GM12864 (cell line): Measurements from ENCODE around the gene GTF3C4.

Experiments
- DNase-seq: peaks from one replicate; pipeline ENCODE4 v3.0.0-alpha.2; 2011; ENCODE audit warnings: low read depth
- H3K4me3 ChIP-seq: 2 replicates; pipeline ENCODE4 v1.5.1; 2011; ENCODE audit warnings: mild to moderate bottlenecking, low read depth, low read length, control low read depth
- TF ChIP-seq, protein P1 (sequence below): IDR thresholded peaks from 2 replicates; pipeline ENCODE4 v1.5.1; 2011; ENCODE audit warnings: low read depth, mild to moderate bottlenecking, moderate library complexity, low read length, control low read depth, inconsistent platforms; ENCODE audit errors: missing control alignments

GTF3C4 gene

DNA sequence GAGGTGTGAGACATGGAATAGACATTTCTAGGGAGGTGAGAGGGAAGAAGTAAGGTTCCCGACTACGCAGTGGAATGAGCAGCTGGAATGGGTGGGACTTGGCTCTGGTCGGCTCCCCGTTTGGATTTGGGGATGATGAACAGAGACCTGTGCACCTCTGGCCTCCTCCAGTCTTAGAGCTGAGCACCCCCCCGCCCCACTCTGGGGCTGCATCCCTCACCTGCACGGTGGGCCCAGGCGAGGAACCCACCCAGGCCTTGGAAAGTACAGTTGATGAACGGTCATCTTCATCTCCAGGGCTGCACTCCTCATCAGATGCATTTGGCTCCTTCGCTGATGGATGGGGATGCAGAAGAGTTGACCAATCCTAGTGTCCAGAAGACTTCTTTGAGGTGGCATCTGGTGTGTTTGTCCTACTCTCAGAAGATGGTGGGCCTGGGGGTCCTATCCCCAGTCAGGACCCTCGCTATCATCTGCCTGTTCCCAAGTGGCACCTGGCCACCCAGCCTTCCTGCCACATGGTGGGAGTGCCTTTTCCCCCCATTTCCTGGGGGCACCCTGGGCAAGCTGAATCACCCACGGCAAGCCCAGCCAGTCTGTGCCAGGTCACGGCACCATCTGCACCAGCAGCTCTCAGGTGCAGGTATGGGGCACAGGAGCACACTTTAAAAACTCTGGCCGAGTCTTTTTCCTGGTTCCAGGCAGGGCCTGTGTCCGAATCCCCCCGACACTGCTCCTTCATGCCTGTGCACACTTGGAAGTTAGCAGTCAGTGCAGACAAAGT is 70.5 kb downstream of the GTF3C4 start:
- no peak overlapping the region for H3K4me3 ChIP-seq
- TF ChIP-seq, protein P1, sequence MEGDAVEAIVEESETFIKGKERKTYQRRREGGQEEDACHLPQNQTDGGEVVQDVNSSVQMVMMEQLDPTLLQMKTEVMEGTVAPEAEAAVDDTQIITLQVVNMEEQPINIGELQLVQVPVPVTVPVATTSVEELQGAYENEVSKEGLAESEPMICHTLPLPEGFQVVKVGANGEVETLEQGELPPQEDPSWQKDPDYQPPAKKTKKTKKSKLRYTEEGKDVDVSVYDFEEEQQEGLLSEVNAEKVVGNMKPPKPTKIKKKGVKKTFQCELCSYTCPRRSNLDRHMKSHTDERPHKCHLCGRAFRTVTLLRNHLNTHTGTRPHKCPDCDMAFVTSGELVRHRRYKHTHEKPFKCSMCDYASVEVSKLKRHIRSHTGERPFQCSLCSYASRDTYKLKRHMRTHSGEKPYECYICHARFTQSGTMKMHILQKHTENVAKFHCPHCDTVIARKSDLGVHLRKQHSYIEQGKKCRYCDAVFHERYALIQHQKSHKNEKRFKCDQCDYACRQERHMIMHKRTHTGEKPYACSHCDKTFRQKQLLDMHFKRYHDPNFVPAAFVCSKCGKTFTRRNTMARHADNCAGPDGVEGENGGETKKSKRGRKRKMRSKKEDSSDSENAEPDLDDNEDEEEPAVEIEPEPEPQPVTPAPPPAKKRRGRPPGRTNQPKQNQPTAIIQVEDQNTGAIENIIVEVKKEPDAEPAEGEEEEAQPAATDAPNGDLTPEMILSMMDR, result no peak
- DNase-seq, result no peak

DNA sequence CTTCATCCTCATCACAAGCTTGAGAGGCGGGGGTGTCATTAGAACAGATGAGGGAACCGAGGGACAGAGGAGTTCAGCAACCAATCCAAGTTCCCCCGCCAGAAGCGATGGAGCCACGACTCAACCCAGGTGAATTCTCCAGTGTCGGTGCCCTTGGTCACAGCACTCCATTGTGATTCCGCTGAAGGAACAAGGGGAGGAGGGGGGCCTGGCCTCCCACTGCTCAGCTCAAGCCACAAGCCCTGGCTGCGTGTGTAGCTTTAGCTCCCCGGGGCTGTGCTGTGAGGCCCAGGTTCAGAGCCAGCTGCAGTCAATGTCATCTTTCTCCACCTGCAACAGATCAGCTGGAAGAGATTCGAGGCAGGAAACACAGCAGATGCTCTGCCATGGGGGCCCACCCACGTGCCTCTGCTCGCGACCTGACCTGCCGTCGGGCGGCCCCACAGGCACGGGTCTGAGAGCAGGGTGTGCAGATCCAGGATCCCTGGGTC is 72.6 kb downstream of the GTF3C4 start:
- TF ChIP-seq, protein P1, result no peak
- DNase-seq, result no peak
- no peak overlapping the region for H3K4me3 ChIP-seq

DNA sequence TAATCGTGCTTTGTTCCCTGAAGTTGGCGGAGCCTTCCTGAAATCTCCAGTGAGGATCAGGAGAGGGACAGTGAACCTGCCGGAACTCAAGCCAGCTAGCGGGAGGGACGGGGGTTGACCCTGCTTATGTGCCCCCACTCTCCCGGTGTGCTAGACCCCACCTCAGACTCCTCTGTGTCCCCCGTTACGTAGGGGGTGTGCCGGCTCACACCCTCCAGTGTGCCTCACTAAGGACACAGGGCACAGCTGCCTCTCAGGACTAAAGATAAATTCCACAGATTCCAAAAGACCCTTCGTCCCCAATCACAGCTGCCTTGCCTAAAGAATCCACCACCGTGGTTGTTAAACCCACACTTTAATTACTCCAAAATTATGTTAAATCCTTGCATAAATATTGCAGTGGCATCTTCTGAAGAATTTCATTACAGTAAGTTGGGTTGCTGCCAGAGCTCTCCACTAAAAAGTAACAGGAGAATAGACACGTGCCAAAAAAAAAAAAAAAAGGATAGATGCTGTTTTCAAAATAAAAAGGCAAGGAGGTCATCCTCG is 73.7 kb downstream of the GTF3C4 start:
- no peak overlapping the region for H3K4me3 ChIP-seq
- TF ChIP-seq, protein P1, result no peak
- DNase-seq, result no peak
